Measurements from ENCODE around the gene MYRF. TPM values are rescaled to one million over a fixed set of nuclear protein-coding genes. Genes with fewer than 3 reads are reported as not detected.

Gene MYRF
- total RNA-seq, 1 donor from 2014 or later = 39.5 TPM

- Histone ChIP-seq H4K20me1 (ENCODE audit: insufficient read depth, low read length) (no peaks in the 10 kb centered on the region), H3K36me3 (ENCODE audit: insufficient read depth, low read length) (peaks cover 7% of the 10 kb centered on the region), H3K4me1 (ENCODE audit: insufficient read depth, low read length) (peaks cover 12% of the 10 kb centered on the region), H3K9ac (ENCODE audit: low read length) (peak overlapping the region; percentile 90), H3K27ac (ENCODE audit: low read depth, low read length) (peak overlapping the region; percentile 85), H3K79me2 (ENCODE audit: insufficient read depth, low read length) (peaks cover 11% of the 10 kb centered on the region), H3K9me3 (ENCODE audit: insufficient read depth, low read depth, low read length) (no peaks in the 10 kb centered on the region), H2AFZ (ENCODE audit: low read depth, low read length) (peak overlapping the region; percentile 82), H3K27me3 (ENCODE audit: insufficient read depth, low read length) (no peaks in the 10 kb centered on the region), H3K4me3 (ENCODE audit: insufficient read depth, low read depth, low read length) (peak overlapping the region; percentile 69), H3K4me2 (ENCODE audit: low read length) (peak overlapping the region; percentile 90)
- H3K27ac Mint-ChIP-seq (ENCODE audit: unreplicated experiment) = peak overlapping the region; percentile 95
- H3K4me3 Mint-ChIP-seq (ENCODE audit: unreplicated experiment) = peak overlapping the region; percentile 95
- DNase-seq (ENCODE audit: low read depth) (peak; percentile 89), FAIRE-seq (no peak)
- H3K27me3 Mint-ChIP-seq (ENCODE audit: low read depth, unreplicated experiment) = no peaks in the 10 kb centered on the region
- peaks cover 12% of the 10 kb centered on the region for H3K36me3 Mint-ChIP-seq (ENCODE audit: low read depth, unreplicated experiment)
- TF ChIP-seq CTCF (IDR thresholded peaks at IDR 0.05; ENCODE audit: insufficient read depth, low read depth, low read length) = no peak
- no peak for TF ChIP-seq EZH2 (IDR thresholded peaks at IDR 0.05; ENCODE audit: insufficient read depth, low read length)
- no peaks in the 10 kb centered on the region for H3K9me3 Mint-ChIP-seq (ENCODE audit: unreplicated experiment)
- peaks cover 6% of the 10 kb centered on the region for H3K4me1 Mint-ChIP-seq (ENCODE audit: low read depth, unreplicated experiment)
Observed at GRCh38 chr11:61814958-61815789, 62.7 kb downstream of the MYRF start.

GRCh38 chr11:61815790-61816735 is 63.6 kb downstream of the MYRF start:
- DNase-seq (ENCODE audit: low read depth) = peak; percentile 59

More at GRCh38 chr11:61815790-61816735, 63.6 kb downstream of the MYRF start:
- H3K36me3 ChIP-seq (ENCODE audit: insufficient read depth, low read length) = peaks cover 5% of the 10 kb centered on the region
- peaks cover 12% of the 10 kb centered on the region for H3K4me1 ChIP-seq (ENCODE audit: insufficient read depth, low read length)
- Mint-ChIP-seq H3K27ac (ENCODE audit: unreplicated experiment) (peak overlapping the region; percentile 95), H3K9me3 (ENCODE audit: unreplicated experiment) (no peaks in the 10 kb centered on the region), H3K4me3 (ENCODE audit: unreplicated experiment) (peak overlapping the region; percentile 95), H3K4me1 (ENCODE audit: low read depth, unreplicated experiment) (peaks cover 11% of the 10 kb centered on the region), H3K36me3 (ENCODE audit: low read depth, unreplicated experiment) (peaks cover 4% of the 10 kb centered on the region), H3K27me3 (ENCODE audit: low read depth, unreplicated experiment) (no peaks in the 10 kb centered on the region)
- peaks cover 11% of the 10 kb centered on the region for H3K79me2 ChIP-seq (ENCODE audit: insufficient read depth, low read length)
- no peak for TF ChIP-seq EZH2 (IDR thresholded peaks at IDR 0.05; ENCODE audit: insufficient read depth, low read length)
- TF ChIP-seq CTCF (IDR thresholded peaks at IDR 0.05; ENCODE audit: insufficient read depth, low read depth, low read length) = no peak
- peak overlapping the region; percentile 90 for H3K4me2 ChIP-seq (ENCODE audit: low read length)
- H3K27ac ChIP-seq (ENCODE audit: low read depth, low read length) = peak overlapping the region; percentile 85
- H3K27me3 ChIP-seq (ENCODE audit: insufficient read depth, low read length) = no peaks in the 10 kb centered on the region
- peak overlapping the region; percentile 90 for H3K9ac ChIP-seq (ENCODE audit: low read length)
- peak overlapping the region; percentile 69 for H3K4me3 ChIP-seq (ENCODE audit: insufficient read depth, low read depth, low read length)
- peak overlapping the region; percentile 82 for H2AFZ ChIP-seq (ENCODE audit: low read depth, low read length)
- FAIRE-seq = no peak
- no peaks in the 10 kb centered on the region for H3K9me3 ChIP-seq (ENCODE audit: insufficient read depth, low read depth, low read length)
- no peaks in the 10 kb centered on the region for H4K20me1 ChIP-seq (ENCODE audit: insufficient read depth, low read length)
